Uterus (tissue), 4 donors: ENCODE results near the gene SMDT1. TPM values are rescaled to one million over a fixed set of nuclear protein-coding genes. Genes with fewer than 3 reads are reported as not detected.
"Not testable (repeated sequence)": the region's sequence is repeated elsewhere in the genome, so short reads cannot be mapped to it uniquely, and the experiment has no call there.

Experiments
- DNase-seq, 2 donors: peaks; one replicate each; pipeline ENCODE4 v3.0.0-alpha.2; 2019 to 2020
- H3K27ac ChIP-seq, 2 donors: fragments of 200-600 bp; sonication (generic); 1 replicate in 1 of 2; 2 replicates in 1 of 2; pipeline ENCODE4 v1.5.1; 2016 to 2018
- H3K27me3 ChIP-seq, 2 donors: fragments of 200-600 bp; sonication (generic); one replicate each; pipeline ENCODE4 v1.5.1; 2018 to 2019; ENCODE audit warnings: control low read depth in 1 of 2
- H3K36me3 ChIP-seq, 2 donors: fragments of 200-600 bp; sonication (generic); one replicate each; pipeline ENCODE4 v1.5.1; 2019; ENCODE audit warnings: control low read depth in 1 of 2
- H3K4me1 ChIP-seq, 2 donors: fragments of 200-600 bp; sonication (generic); one replicate each; pipeline ENCODE4 v1.5.1; 2018 to 2019; ENCODE audit warnings: control low read depth in 1 of 2
- H3K4me3 ChIP-seq, 2 donors: fragments of 200-600 bp; sonication (generic); 1 replicate in 1 of 2; 2 replicates in 1 of 2; pipeline ENCODE4 v1.5.1; 2018 to 2019; ENCODE audit warnings: mild to moderate bottlenecking in 1 of 2
- H3K9me3 ChIP-seq, 2 donors: fragments of 200-600 bp; sonication (generic); one replicate each; pipeline ENCODE4 v1.5.1; 2019; ENCODE audit warnings: control low read depth in 1 of 2
- POLR2A ChIP-seq, 2 donors: fragments of 450-650 bp; IDR thresholded peaks; one replicate each; pipeline ENCODE4 v1.6.1; 2016; ENCODE audit warnings: antibody characterized with exemption in 2 of 2, mild to moderate bottlenecking in 1 of 2, moderate library complexity in 1 of 2
- intact Hi-C: fragments of 100-400 bp; cut with DNase I; formaldehyde crosslinking; loops from one replicate; pipeline ENCODE4 v1.15.1; 2023; ENCODE audit warnings: low total_unique reads
- total RNA-seq, 4 donors: library from RNA; depleted of rRNA in 3 of 4; stranded (reverse); fragments of >200 nt in 3 of 4; gene quantifications; one replicate each; pipeline versions ENCODE4 v1.1.0 to v1.2.4, GENCODE V29; 2014 to 2023
- TF ChIP-seq, protein P1 (sequence below), 4 experiments: fragments of 200-600 bp in 2 of 4; fragments of 450-650 bp in 2 of 4; sonication (generic) in 2 of 4; IDR thresholded peaks; one replicate each; pipeline ENCODE4 v1.5.1; 2016 to 2019; ENCODE audit warnings: antibody characterized with exemption in 4 of 4, mild to moderate bottlenecking in 2 of 4, moderate library complexity in 1 of 4
- donor health status: DM: yes; HTN: yes; CAD: no.

Gene SMDT1
- total RNA-seq, 4 donors from 2014 or later = 8.3 to 98.0 (median 33.2) TPM

DNA sequence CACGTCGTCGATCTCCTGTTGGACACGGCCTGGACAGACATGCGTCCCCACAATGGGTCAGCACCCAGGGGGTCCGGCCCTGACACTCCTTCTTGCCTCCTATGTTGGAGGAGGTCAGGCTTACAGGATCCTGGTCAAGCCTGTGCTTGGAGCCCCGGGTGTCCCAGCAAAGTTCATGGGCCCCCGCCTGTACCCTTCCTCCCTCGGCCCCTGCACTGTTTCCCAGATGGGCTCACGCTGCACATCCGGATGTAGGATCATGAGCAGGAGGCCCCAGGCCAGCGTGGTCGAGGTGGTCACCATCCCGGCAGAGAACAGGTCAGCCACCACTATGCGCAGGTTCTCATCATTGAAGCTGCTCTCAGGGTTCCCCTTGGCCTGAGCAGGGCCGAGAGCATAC is 48.1 kb downstream of the SMDT1 start:
- intact Hi-C loops = no loop called here

DNA sequence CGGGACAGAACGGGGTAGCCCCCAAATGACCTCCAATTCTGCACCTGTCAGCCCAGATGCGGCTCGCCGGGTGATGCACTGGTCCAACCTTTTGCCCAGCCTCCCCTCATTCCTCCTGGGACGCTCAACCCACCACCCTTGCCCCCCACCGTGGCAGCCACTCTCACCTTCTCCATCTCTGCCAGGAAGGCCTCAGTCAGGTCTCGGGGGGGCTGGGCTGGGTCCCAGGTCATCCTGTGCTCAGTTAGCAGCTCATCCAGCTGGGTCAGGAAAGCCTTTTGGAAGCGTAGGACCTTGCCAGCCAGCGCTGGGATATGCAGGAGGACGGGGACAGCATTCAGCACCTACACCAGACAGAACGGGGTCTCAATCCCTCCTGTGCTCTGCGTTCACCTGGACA is 48.5 kb downstream of the SMDT1 start:
- H3K27ac ChIP-seq, H3K4me3 ChIP-seq, intact Hi-C loops, DNase-seq, H3K4me1 ChIP-seq, H3K27me3 ChIP-seq, H3K36me3 ChIP-seq, H3K9me3 ChIP-seq: not testable (repeated sequence)

More for the DNA sequence above, 48.1 kb downstream of the SMDT1 start:
- no peaks in the 10 kb centered on the region for H3K4me1 ChIP-seq
- H3K36me3 ChIP-seq = no peaks in the 10 kb centered on the region
- no peaks in the 10 kb centered on the region for H3K27me3 ChIP-seq
- no peaks in the 10 kb centered on the region for H3K9me3 ChIP-seq
- no peak overlapping the region for H3K27ac ChIP-seq
- DNase-seq = no peak
- H3K4me3 ChIP-seq = no peak overlapping the region
- no peak for TF ChIP-seq POLR2A (IDR thresholded peaks at IDR 0.05)
- TF ChIP-seq, protein P1, sequence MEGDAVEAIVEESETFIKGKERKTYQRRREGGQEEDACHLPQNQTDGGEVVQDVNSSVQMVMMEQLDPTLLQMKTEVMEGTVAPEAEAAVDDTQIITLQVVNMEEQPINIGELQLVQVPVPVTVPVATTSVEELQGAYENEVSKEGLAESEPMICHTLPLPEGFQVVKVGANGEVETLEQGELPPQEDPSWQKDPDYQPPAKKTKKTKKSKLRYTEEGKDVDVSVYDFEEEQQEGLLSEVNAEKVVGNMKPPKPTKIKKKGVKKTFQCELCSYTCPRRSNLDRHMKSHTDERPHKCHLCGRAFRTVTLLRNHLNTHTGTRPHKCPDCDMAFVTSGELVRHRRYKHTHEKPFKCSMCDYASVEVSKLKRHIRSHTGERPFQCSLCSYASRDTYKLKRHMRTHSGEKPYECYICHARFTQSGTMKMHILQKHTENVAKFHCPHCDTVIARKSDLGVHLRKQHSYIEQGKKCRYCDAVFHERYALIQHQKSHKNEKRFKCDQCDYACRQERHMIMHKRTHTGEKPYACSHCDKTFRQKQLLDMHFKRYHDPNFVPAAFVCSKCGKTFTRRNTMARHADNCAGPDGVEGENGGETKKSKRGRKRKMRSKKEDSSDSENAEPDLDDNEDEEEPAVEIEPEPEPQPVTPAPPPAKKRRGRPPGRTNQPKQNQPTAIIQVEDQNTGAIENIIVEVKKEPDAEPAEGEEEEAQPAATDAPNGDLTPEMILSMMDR (IDR thresholded peaks at IDR 0.05) = no peak

DNA sequence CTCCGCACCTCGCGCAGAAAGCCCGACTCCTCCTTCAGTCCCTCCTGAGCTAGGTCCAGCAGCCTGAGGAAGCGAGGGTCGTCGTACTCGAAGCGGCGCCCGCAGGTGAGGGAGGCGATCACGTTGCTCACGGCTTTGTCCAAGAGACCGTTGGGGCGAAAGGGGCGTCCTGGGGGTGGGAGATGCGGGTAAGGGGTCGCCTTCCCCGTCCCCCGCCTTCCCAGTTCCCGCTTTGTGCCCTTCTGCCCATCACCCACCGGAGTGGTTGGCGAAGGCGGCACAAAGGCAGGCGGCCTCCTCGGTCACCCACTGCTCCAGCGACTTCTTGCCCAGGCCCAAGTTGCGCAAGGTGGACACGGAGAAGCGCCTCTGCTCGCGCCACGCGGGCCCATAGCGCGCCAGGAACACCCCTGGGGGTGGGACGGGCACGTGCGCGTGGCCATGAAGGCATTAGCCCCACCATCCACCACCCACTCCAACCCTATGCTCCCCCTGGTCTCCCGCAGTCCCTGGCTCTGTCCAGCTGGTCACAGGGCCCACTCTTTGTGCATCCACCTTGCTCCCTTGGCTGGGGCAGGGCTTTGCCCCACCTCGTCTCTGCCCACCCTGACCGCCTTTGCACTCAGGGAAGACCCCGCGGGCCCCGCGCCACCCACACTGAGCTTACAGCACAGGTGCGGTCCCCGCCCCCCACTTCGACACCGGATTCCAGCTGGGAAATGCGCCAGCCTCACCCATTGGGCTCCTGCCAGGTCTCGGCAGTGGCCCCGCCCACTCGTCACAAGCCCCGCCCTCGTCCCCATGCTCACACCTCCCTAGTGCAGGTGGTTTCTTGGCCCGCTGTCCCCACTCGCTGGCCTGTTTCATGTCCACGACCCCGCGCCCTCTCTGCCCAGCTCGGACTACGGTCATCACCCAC is 49.5 kb downstream of the SMDT1 start:
- H3K9me3 ChIP-seq, DNase-seq, H3K36me3 ChIP-seq, H3K4me3 ChIP-seq, H3K27me3 ChIP-seq, H3K27ac ChIP-seq, intact Hi-C loops, H3K4me1 ChIP-seq: not testable (repeated sequence)

DNA sequence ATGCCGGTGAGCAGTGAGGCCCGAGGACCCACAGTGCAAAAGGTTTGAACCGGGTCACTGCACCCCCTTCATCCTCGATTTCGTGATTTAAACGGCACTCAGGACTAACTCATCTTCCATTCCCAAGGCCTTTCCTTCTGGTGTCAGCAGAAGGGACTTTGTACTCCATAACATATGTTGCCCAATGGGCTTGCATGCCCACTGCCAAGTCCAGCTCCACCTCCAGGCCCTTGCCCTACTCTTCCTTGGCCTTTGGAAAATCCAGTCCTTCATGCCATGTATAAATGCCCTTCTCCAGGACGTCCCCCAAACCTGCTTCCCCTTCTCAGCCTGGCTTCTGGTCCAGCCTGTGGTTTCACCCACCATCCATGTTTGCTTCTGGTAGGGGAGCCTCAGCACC is 50.7 kb downstream of the SMDT1 start:
- H3K27me3 ChIP-seq, H3K4me1 ChIP-seq, intact Hi-C loops: not testable (repeated sequence)

DNA sequence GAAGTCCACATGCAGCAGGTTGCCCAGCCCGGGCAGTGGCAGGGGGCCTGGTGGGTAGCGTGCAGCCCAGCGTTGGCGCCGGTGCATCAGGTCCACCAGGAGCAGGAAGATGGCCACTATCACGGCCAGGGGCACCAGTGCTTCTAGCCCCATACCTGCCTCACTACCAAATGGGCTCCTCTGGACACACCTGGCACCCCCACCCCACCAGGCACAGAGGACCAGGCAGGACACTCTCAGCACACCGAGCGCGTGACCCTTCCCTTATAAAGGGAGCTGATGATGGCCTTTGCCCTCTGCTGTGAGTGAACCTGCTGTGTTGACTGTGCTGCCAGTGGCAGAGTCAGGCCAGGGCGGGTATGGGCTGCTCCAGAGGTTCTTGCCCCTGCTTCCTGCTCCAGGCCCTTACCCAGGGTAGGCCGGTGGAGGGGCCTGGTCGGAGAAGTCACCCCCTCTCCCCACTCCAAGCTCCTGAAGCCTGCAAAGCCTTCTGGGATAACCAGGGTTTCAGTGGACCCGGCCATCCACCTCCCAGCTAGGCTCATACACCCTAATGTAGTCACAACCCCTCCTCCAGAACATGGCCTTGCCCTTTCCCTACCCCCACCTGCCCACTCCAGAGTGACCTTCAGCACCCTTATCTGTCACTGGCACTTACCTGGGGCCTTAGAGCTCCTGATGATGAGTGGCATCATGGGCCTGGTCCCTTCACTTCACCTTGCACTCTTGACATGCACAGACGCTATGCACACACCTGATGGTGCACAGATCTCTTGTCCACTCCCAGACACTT is 51.3 kb downstream of the SMDT1 start, which contains the start of gene CYP2D6:
Gene CYP2D6, minus strand, starts transcription at position 172 of the 793 bp plus-strand sequence. Its CDS starts 19 bp downstream, at position 153.
- H3K4me1 ChIP-seq, H3K27me3 ChIP-seq, H3K27ac ChIP-seq, H3K4me3 ChIP-seq, H3K36me3 ChIP-seq, DNase-seq, intact Hi-C loops, H3K9me3 ChIP-seq: not testable (repeated sequence)

More for the DNA sequence above, 50.7 kb downstream of the SMDT1 start:
- H3K4me3 ChIP-seq, H3K27ac ChIP-seq, H3K9me3 ChIP-seq, H3K36me3 ChIP-seq, DNase-seq: not testable (repeated sequence)

DNA sequence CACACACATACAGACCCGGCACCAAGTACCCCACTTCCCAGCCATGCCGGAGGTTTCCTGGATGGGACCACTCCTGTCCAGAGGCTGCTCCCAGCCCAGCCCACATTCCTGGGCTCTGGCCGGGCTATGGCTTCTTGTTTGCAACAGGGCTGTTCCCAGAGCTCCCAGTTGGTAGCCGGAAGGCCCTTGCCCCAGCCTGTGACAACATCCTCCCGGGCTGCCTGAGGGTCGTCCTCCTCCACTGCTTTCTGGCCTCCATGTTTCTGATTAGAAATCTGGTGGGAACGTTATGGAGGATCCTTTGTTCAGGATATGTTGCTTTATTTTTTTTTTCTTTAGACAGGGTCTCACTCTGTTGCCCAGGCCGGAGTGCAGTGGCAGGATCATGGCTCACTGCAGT is 52.1 kb downstream of the SMDT1 start:
- no peak overlapping the region for H3K27ac ChIP-seq
- intact Hi-C loops = no loop called here
- no peaks in the 10 kb centered on the region for H3K4me1 ChIP-seq
- H3K27me3 ChIP-seq = no peaks in the 10 kb centered on the region
- no peak overlapping the region for H3K4me3 ChIP-seq
- no peaks in the 10 kb centered on the region for H3K9me3 ChIP-seq
- no peaks in the 10 kb centered on the region for H3K36me3 ChIP-seq
- TF ChIP-seq, protein P1 (IDR thresholded peaks at IDR 0.05) = no peak
- TF ChIP-seq POLR2A (IDR thresholded peaks at IDR 0.05) = no peak
- DNase-seq = no peak

DNA sequence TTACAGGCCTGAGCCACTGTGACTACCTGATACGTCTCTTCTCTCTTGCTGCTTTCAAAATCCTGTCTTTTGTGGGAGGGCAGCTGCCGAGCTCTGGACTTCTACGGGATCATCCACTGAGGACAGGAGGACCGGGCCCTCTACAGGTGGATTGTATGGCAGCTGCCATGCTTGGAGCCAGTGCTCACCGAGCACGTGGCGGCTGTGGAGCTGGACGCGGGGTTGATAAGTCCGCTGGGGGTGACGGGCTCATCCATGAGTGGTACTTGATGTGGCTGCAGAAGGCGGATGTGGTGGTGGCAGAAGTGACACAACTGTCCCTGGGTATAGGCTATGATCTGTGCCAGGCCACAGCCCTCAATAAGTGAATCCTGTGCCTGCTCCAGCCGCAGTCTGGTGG is 53.0 kb downstream of the SMDT1 start:
- TF ChIP-seq POLR2A (IDR thresholded peaks at IDR 0.05) = no peak
- TF ChIP-seq, protein P1 (IDR thresholded peaks at IDR 0.05) = no peak
- H3K27me3 ChIP-seq = no peaks in the 10 kb centered on the region
- H3K4me1 ChIP-seq = no peaks in the 10 kb centered on the region
- no peak overlapping the region for H3K27ac ChIP-seq
- DNase-seq = no peak
- H3K9me3 ChIP-seq = no peaks in the 10 kb centered on the region
- H3K36me3 ChIP-seq = no peaks in the 10 kb centered on the region
- no peak overlapping the region for H3K4me3 ChIP-seq
- intact Hi-C loops = no loop called here
